NCI-H2171 (cell line): ENCODE results near the gene TAF1B.

Experiments used
- DNase-seq: peaks from one replicate; lab custom pipeline; 2025; lab: John Stamatoyannopoulos, UW

Gene TAF1B

GRCh38 chr2:9808334-9809063 is 34.8 kb upstream of the TAF1B start:
- DNase-seq = no peak

GRCh38 chr2:9809064-9809356 is 34.3 kb upstream of the TAF1B start:
- no peak for DNase-seq

- DNase-seq = no peak
These were observed 33.7 kb upstream of the TAF1B start for GRCh38 chr2:9809448-9810088.

- DNase-seq = no peak
These were observed 32.1 kb upstream of the TAF1B start for GRCh38 chr2:9811216-9811615.

GRCh38 chr2:9811679-9812511 is 31.4 kb upstream of the TAF1B start:
- DNase-seq = no peak

GRCh38 chr2:9812945-9813311 is 30.3 kb upstream of the TAF1B start:
- no peak for DNase-seq

GRCh38 chr2:9813312-9814128 is 29.8 kb upstream of the TAF1B start:
- peak; percentile 55 for DNase-seq

GRCh38 chr2:9814129-9814868 is 29.0 kb upstream of the TAF1B start:
- DNase-seq = no peak

- DNase-seq = no peak
These were observed 28.2 kb upstream of the TAF1B start for GRCh38 chr2:9815076-9815475.

GRCh38 chr2:9815844-9816279 is 27.4 kb upstream of the TAF1B start:
- no peak for DNase-seq

GRCh38 chr2:9818097-9818496 is 25.2 kb upstream of the TAF1B start:
- DNase-seq = no peak

GRCh38 chr2:9819551-9819950 is 23.7 kb upstream of the TAF1B start:
- no peak for DNase-seq

GRCh38 chr2:9820020-9820973 is 23.0 kb upstream of the TAF1B start:
- no peak for DNase-seq

- DNase-seq = no peak
These were observed 21.3 kb upstream of the TAF1B start for GRCh38 chr2:9821805-9822445.

GRCh38 chr2:9824441-9824840 is 18.8 kb upstream of the TAF1B start:
- no peak for DNase-seq

- DNase-seq = no peak
These were observed 18.1 kb upstream of the TAF1B start for GRCh38 chr2:9824956-9825720.

GRCh38 chr2:9826208-9826607 is 17.1 kb upstream of the TAF1B start:
- DNase-seq = no peak

- no peak for DNase-seq
These were observed 12.4 kb upstream of the TAF1B start for GRCh38 chr2:9830685-9831410.
